DMS114 treated with DMSO at 0.1 percent for 48 hours (cell line): ENCODE data around the gene GTF2H3.

Experiments used
- DNase-seq: peaks from one replicate; lab custom pipeline; 2025; ENCODE audit not compliant: unreplicated experiment; lab: John Stamatoyannopoulos, UW

GTF2H3 gene

DNA sequence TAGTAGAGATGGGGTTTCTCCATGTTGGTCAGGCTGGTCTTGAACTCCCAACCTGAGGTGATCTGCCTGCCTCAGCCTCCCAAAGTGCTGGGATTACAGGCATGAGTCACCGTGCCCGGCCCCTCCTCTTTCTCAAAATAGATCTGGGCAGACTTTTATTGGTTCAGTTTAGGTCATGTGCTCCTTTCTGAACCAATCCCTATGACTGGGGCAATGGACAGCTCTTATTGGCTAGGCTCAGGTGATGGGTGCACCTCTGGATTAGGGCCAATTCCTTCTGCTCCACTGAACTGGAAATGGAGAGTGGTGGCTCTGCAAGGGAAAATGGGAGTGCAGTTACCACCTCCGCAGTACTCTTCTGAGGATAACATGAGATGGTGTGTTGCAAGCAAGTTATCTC is 72.3 kb downstream of the GTF2H3 start:
- DNase-seq, result no peak

DNA sequence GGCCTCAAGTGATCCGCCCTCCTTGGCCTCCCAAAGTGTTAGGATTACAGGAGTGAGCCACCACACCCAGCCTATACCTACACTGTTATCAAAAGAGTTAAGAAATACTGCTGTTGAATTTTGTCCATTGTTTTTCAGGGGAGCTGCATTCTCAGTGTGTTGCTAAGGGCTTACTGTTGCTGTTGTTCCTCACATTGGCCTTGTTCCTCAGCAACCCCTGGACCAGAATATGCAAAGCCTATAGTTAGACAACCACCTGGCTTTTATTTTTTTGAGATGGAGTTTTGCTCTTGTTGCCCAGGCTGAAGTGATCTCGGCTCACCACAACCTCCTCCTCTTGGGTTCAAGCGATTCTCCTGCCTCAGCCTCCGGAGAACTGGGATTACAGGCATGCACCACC is 73.8 kb downstream of the GTF2H3 start:
- no peak for DNase-seq
